ENCODE results near the gene ZCCHC2. TPM values are rescaled to one million over a fixed set of nuclear protein-coding genes. Genes with fewer than 3 reads are reported as not detected.

ZCCHC2 gene
- polyA plus RNA-seq, 2 of the 4 experiments (the other 2 are of a cell fraction): 7.6 to 12.5 TPM

- DNase-seq (ENCODE audit: low read depth in 1 of 2, low spot score in 1 of 2) (no peak), ATAC-seq (no peak), FAIRE-seq (no peak)
- TF ChIP-seq MAX (IDR thresholded peaks at IDR 0.05) (no peak), HMGXB4 (CRISPR knock-in tag; IDR thresholded peaks at IDR 0.05; ENCODE audit: borderline replicate concordance) (no peak), ZSCAN20 (CRISPR knock-in tag; IDR thresholded peaks at IDR 0.05) (no peak), CTCF (IDR thresholded peaks at IDR 0.05) (no peak), MYC (IDR thresholded peaks at IDR 0.05; ENCODE audit: borderline replicate concordance, low read length) (no peak), NR3C1 (IDR thresholded peaks at IDR 0.05) (no peak), EP300 (IDR thresholded peaks at IDR 0.05) (no peak), EHF (CRISPR knock-in tag; IDR thresholded peaks at IDR 0.05) (no peak), EHMT2 (IDR thresholded peaks at IDR 0.05; ENCODE audit: low read depth) (no peak), RCOR1 (IDR thresholded peaks at IDR 0.05; ENCODE audit: low read depth, low read length) (no peak), CEBPB (IDR thresholded peaks at IDR 0.05) (no peak), KDM1A (IDR thresholded peaks at IDR 0.05; ENCODE audit: low read depth) (no peak), RNF2 (IDR thresholded peaks at IDR 0.05; ENCODE audit: borderline replicate concordance, low read depth) (no peak), PHF8 (IDR thresholded peaks at IDR 0.05; ENCODE audit: borderline replicate concordance, low read depth) (no peak), TFCP2L1 (CRISPR knock-in tag; IDR thresholded peaks at IDR 0.05) (no peak)
- TF ChIP-seq, protein P1, sequence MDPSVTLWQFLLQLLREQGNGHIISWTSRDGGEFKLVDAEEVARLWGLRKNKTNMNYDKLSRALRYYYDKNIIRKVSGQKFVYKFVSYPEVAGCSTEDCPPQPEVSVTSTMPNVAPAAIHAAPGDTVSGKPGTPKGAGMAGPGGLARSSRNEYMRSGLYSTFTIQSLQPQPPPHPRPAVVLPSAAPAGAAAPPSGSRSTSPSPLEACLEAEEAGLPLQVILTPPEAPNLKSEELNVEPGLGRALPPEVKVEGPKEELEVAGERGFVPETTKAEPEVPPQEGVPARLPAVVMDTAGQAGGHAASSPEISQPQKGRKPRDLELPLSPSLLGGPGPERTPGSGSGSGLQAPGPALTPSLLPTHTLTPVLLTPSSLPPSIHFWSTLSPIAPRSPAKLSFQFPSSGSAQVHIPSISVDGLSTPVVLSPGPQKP (IDR thresholded peaks at IDR 0.05; ENCODE audit: low read depth, low read length): no peak
- no peaks in the 10 kb centered on the region for H3K9me3 ChIP-seq
- no peak overlapping the region for H3K4me2 ChIP-seq
- POLR2A ChIA-PET: no interaction called here
- CTCF ChIA-PET: interaction anchor here (0.6 to 4.4 kb wide), 37 partner anchors 10 to 755 kb away, joined by 3 to 61 read pairs (median 4); partner anchors contain the start of genes PHLPP1 and ZCCHC2
- H3K27ac ChIP-seq: no peak overlapping the region
- WGBS (ENCODE audit: missing lambda C conversion rate): 89% methylated on average over 19 of the region's 19 CpGs
- H3K4me3 ChIP-seq: no peak overlapping the region
- H3K4me1 ChIP-seq: peaks cover 4% of the 10 kb centered on the region; the same call in 1 of the 3 replicates
Observed at GRCh38 chr18:62586781-62587487, 64.1 kb downstream of the ZCCHC2 start.

GRCh38 chr18:62587689-62588088 lies 64.9 kb downstream of the ZCCHC2 start:
- CTCF ChIA-PET: interaction anchor here (1.1 to 4.4 kb wide), 9 partner anchors 11 to 851 kb away, joined by 3 to 61 read pairs (median 5); partner anchors contain the start of gene PHLPP1
- POLR2A ChIA-PET: no interaction called here
- WGBS (ENCODE audit: missing lambda C conversion rate): 73% methylated on average over 9 of the region's 9 CpGs

More at GRCh38 chr18:62587689-62588088, 64.9 kb downstream of the ZCCHC2 start:
- H3K4me1 ChIP-seq: peaks cover 4% of the 10 kb centered on the region; the same call in 1 of the 3 replicates
- H3K27ac ChIP-seq: no peak overlapping the region
- no peak overlapping the region for H3K4me2 ChIP-seq
- H3K4me3 ChIP-seq: no peak overlapping the region
- TF ChIP-seq HES2 (IDR thresholded peaks at IDR 0.05): no peak
- no peak for TF ChIP-seq JUNB (IDR thresholded peaks at IDR 0.05)
- no peak for TF ChIP-seq CTCF (IDR thresholded peaks at IDR 0.05)
- TF ChIP-seq MAX (IDR thresholded peaks at IDR 0.05): no peak
- TF ChIP-seq GATA3 (IDR thresholded peaks at IDR 0.05; ENCODE audit: borderline replicate concordance): no peak
- no peak for TF ChIP-seq E2F6 (IDR thresholded peaks at IDR 0.05; ENCODE audit: borderline replicate concordance, low read depth)
- TF ChIP-seq SREBF2 (IDR thresholded peaks at IDR 0.05): no peak
- TF ChIP-seq TFCP2L1 (CRISPR knock-in tag; IDR thresholded peaks at IDR 0.05): no peak
- no peak for TF ChIP-seq KDM1A (IDR thresholded peaks at IDR 0.05; ENCODE audit: low read depth)
- no peak for TF ChIP-seq ESRRA (IDR thresholded peaks at IDR 0.05; ENCODE audit: borderline replicate concordance, low read length)
- no peak for TF ChIP-seq EHMT2 (IDR thresholded peaks at IDR 0.05; ENCODE audit: low read depth)
- TF ChIP-seq MAZ (IDR thresholded peaks at IDR 0.05; ENCODE audit: borderline replicate concordance, low read depth, low read length): no peak
- no peak for TF ChIP-seq HMGXB4 (CRISPR knock-in tag; IDR thresholded peaks at IDR 0.05; ENCODE audit: borderline replicate concordance)
- TF ChIP-seq CHD2 (IDR thresholded peaks at IDR 0.05; ENCODE audit: low read length, partially characterized antibody): no peak
- no peaks in the 10 kb centered on the region for H3K9me3 ChIP-seq
- FAIRE-seq (no peak), ATAC-seq (no peak), DNase-seq (ENCODE audit: low read depth in 1 of 2, low spot score in 1 of 2) (no peak)
